MCF 10A (cell line): ENCODE measurements around the gene BLTP2. TPM values are rescaled to one million over a fixed set of nuclear protein-coding genes. Genes with fewer than 3 reads are reported as not detected.
"Not testable (repeated sequence)": the region's sequence is repeated elsewhere in the genome, so short reads cannot be mapped to it uniquely, and the experiment has no call there.

Source experiments
- BruUV-seq: library from RNA; stranded (reverse); fragments of 400-500 nt; replicated peaks from 2 replicates; lab custom pipeline; 2021; lab: Mats Ljungman, UMichigan
- CTCF ChIA-PET: fragments of 300-600 bp; sonication (Branson Sonifier 250); formaldehyde crosslinking; extraction: SDS; loops from one replicate; lab custom pipeline; 2021; ENCODE audit warnings: antibody characterized with exemption, inconsistent platforms; lab: Yijun Ruan, JAX
- POLR2A ChIA-PET: fragments of 300-600, 350-650 bp; sonication (Branson Sonifier 250); formaldehyde crosslinking; extraction: SDS; loops from one replicate; lab custom pipeline; 2020; ENCODE audit warnings: antibody characterized with exemption, inconsistent platforms; lab: Yijun Ruan, JAX
- DNase-seq: peaks from one replicate; pipeline ENCODE4 v3.0.0-alpha.2; 2018; ENCODE audit not compliant: unreplicated experiment
- H3K27ac Mint-ChIP-seq: one replicate; pipeline ENCODE4 v1.8.0; 2022; ENCODE audit warnings: mild to moderate bottlenecking, low read depth, mixed read lengths; ENCODE audit not compliant: unreplicated experiment
- H3K27me3 Mint-ChIP-seq: one replicate; pipeline ENCODE4 v1.8.0; 2022; ENCODE audit warnings: mixed read lengths; ENCODE audit not compliant: insufficient read depth, unreplicated experiment
- H3K36me3 Mint-ChIP-seq: one replicate; pipeline ENCODE4 v1.8.0; 2022; ENCODE audit warnings: mild to moderate bottlenecking, moderate library complexity, mixed read lengths; ENCODE audit not compliant: insufficient read depth, unreplicated experiment
- H3K4me1 Mint-ChIP-seq: one replicate; pipeline ENCODE4 v1.8.0; 2022; ENCODE audit warnings: mixed read lengths; ENCODE audit not compliant: insufficient read depth, unreplicated experiment
- H3K4me3 Mint-ChIP-seq: one replicate; pipeline ENCODE4 v1.8.0; 2022; ENCODE audit warnings: mild to moderate bottlenecking, moderate library complexity, mixed read lengths; ENCODE audit not compliant: unreplicated experiment
- H3K9me3 Mint-ChIP-seq: one replicate; pipeline ENCODE4 v1.8.0; 2022; ENCODE audit warnings: mixed read lengths; ENCODE audit not compliant: unreplicated experiment
- CTCF ChIP-seq: fragments of 200-600 bp; IDR thresholded peaks from one replicate; pipeline ENCODE4 v1.8.0; 2022; ENCODE audit warnings: antibody characterized with exemption, mild to moderate bottlenecking; ENCODE audit not compliant: unreplicated experiment
- intact Hi-C: fragments of 100-400 bp; cut with micrococcal nuclease; formaldehyde crosslinking; loops from 2 replicates; pipeline ENCODE4 v1.14.1; 2022
- total RNA-seq: library from RNA; stranded (reverse); gene quantifications from 2 replicates; pipeline ENCODE4 v1.2.3, GENCODE V29; 2022

BLTP2 gene
- total RNA-seq, 1 experiment from 2014 or later, result 119 TPM

DNA sequence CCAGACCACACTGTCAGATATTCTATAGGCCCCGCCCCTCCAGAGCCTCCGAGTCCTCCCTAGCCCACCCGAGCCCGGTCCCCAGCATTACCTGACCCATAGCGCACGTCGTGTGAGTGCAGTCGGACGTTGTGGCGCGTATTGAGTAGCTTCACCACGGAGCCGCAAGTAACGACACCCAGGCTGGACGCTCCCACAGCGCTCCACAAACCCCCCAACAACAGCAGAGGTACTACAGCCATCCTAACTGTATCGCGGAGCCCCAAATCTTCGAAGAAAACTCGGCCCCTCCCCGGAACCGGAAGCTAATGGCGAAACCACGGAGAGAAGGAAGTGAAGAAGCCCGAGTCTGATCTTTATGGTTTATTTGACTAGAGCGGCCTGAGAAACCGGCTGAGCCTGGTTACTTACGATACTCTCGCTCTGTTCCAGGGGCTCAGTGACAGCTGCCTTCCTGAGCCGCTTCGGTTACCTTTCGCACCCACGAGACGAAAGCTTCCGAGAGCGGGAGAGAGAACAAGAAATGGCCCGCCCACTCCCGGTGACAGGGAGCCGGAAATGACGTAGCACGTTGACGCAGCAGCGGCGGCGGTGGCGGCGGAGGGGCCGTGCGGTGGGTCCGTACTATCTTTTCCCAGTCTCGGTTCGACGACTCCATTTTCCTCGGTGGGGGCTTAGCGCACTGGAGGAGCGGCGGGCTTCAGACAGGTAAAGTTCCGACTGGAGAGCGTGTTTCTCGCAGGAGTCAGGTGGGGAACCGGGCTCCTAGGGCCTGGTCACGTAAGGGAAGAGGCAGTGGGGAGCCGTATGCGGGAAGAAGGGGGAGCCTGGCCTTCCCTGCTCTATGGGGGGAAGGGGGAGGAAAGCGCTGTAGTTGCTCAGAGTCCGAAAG lies 16.9 kb upstream of the BLTP2 start, which contains the start of the genes SDF2 and SUPT6H:
Gene SDF2, minus strand, starts transcription at position 272 of the 892 bp plus-strand sequence. Its CDS starts 30 bp downstream, at position 242.
Gene SUPT6H, plus strand, starts transcription at position 571 of the 892 bp plus-strand sequence. CDS start 11,197 bp downstream, outside the sequence.
- peak within 1 kb of the TSS; percentile 88 for H3K4me3 Mint-ChIP-seq
- intact Hi-C loops, result no loop called here
- peak within 1 kb of the TSS; percentile 96 for H3K27ac Mint-ChIP-seq
- no peaks in the 10 kb centered on the region for H3K27me3 Mint-ChIP-seq
- no peaks in the 10 kb centered on the region for H3K9me3 Mint-ChIP-seq
- TSS peak; percentile 69 for BruUV-seq
- peaks cover 39% of the 10 kb centered on the region for H3K36me3 Mint-ChIP-seq
- ChIA-PET POLR2A (interaction anchor here (0.7 to 5.7 kb wide), 28 partner anchors 8 to 690 kb away, joined by 3 to 208 read pairs (median 7); partner anchors contain the start of genes ALDOC, BLTP2, FAM222B and IFT20), CTCF (interaction anchor here (0.6 to 3.3 kb wide), 6 partner anchors 10 to 70 kb away, joined by 3 to 25 read pairs (median 4); partner anchors contain the start of gene BLTP2)
- no peak for TF ChIP-seq CTCF
- H3K4me1 Mint-ChIP-seq, result peaks cover 46% of the 10 kb centered on the region
- DNase-seq, result peak; percentile 86

GRCh38 chr17:28659497-28659881 lies 14.5 kb upstream of the BLTP2 start:
- DNase-seq, H3K27me3 Mint-ChIP-seq, BruUV-seq, CTCF ChIA-PET, H3K9me3 Mint-ChIP-seq, intact Hi-C loops: not testable (repeated sequence)
- POLR2A ChIA-PET, result interaction anchor here (5.7 kb wide), 1 partner anchor 11 kb away, joined by 208 read pairs; the partner anchor contains the start of gene BLTP2
- peaks cover 30% of the 10 kb centered on the region for H3K36me3 Mint-ChIP-seq
- peaks cover 31% of the 10 kb centered on the region for H3K4me1 Mint-ChIP-seq
- H3K4me3 Mint-ChIP-seq, result peak overlapping the region; percentile 88
- peak overlapping the region; percentile 96 for H3K27ac Mint-ChIP-seq

GRCh38 chr17:28658766-28659496 lies 14.0 kb upstream of the BLTP2 start:
- DNase-seq, intact Hi-C loops, H3K4me3 Mint-ChIP-seq, H3K27ac Mint-ChIP-seq, H3K9me3 Mint-ChIP-seq, POLR2A ChIA-PET, H3K27me3 Mint-ChIP-seq, CTCF ChIA-PET, BruUV-seq: not testable (repeated sequence)
- peaks cover 32% of the 10 kb centered on the region for H3K36me3 Mint-ChIP-seq
- H3K4me1 Mint-ChIP-seq, result peaks cover 25% of the 10 kb centered on the region

DNA sequence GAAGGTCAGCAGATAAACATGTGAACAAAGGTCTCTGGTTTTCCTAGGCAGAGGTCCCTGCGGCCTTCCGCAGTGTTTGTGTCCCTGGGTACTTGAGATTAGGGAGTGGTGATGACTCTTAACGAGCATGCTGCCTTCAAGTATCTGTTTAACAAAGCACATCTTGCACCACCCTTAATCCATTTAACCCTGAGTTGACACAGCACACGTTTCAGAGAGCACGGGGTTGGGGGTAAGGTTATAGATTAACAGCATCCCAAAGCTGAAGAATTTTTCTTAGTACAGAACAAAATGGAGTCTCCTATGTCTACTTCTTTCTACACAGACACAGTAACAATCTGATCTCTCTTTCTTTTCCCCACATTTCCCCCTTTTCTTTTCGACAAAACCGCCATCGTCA lies 13.4 kb upstream of the BLTP2 start:
- H3K27ac Mint-ChIP-seq, H3K4me3 Mint-ChIP-seq, intact Hi-C loops, DNase-seq, H3K9me3 Mint-ChIP-seq, CTCF ChIA-PET, BruUV-seq, H3K27me3 Mint-ChIP-seq: not testable (repeated sequence)
- peaks cover 34% of the 10 kb centered on the region for H3K36me3 Mint-ChIP-seq
- peaks cover 20% of the 10 kb centered on the region for H3K4me1 Mint-ChIP-seq
- POLR2A ChIA-PET, result interaction anchor here (0.9 to 1.6 kb wide), 2 partner anchors 10 to 23 kb away, joined by 3 to 4 read pairs; no protein-coding TSS in a partner anchor

- intact Hi-C loops, result no loop called here
- Mint-ChIP-seq H3K4me1 (peaks cover 15% of the 10 kb centered on the region), H3K9me3 (no peaks in the 10 kb centered on the region), H3K4me3 (no peak overlapping the region), H3K27me3 (no peaks in the 10 kb centered on the region), H3K27ac (no peak overlapping the region), H3K36me3 (peaks cover 38% of the 10 kb centered on the region)
- no peak for TF ChIP-seq CTCF
- DNase-seq, result no peak
- POLR2A ChIA-PET, result interaction anchor here (0.8 to 1.6 kb wide), 4 partner anchors 9 to 24 kb away, joined by 3 to 4 read pairs (median 4); partner anchors contain the start of gene BLTP2
- CTCF ChIA-PET, result interaction anchor here (1.6 kb wide), 1 partner anchor 9 kb away, joined by 5 read pairs; no protein-coding TSS in a partner anchor
- BruUV-seq, result no TSS peak
Observed at GRCh38 chr17:28657756-28658155, 12.8 kb upstream of the BLTP2 start.
